SK-N-SH treated with all-trans-retinoic acid at 6 μM for 48 hours (cell line): Measurements from ENCODE around the gene NOX5.

Experiments used
- ATAC-seq: fragments of 200-7000 bp; cut with Tn5 transposase; 3 replicates; pipeline ENCODE4 v1.9.1; 2020; ENCODE audit warnings: mild to moderate bottlenecking, moderate library complexity
- ARNTL ChIP-seq: fragments of 450-650 bp; formaldehyde crosslinking; IDR thresholded peaks from 2 replicates; pipeline ENCODE4 v1.5.0; 2020; ENCODE audit warnings: low read depth, mild to moderate bottlenecking, moderate library complexity, borderline replicate concordance
- BACH2 ChIP-seq: fragments of 250-450 bp; sonication (Bioruptor Pico); IDR thresholded peaks from 2 replicates; pipeline ENCODE4 v1.9.0; 2021; ENCODE audit warnings: mild to moderate bottlenecking, borderline replicate concordance
- CREB5 ChIP-seq: fragments of 250-450 bp; sonication (Bioruptor Pico); IDR thresholded peaks from 2 replicates; pipeline ENCODE4 v1.5.1; 2020; ENCODE audit warnings: low read depth, mild to moderate bottlenecking, moderate library complexity
- ESRRG ChIP-seq: fragments of 250-450 bp; sonication (Bioruptor Pico); IDR thresholded peaks from 2 replicates; pipeline ENCODE4 v1.6.1; 2021; ENCODE audit warnings: mild to moderate bottlenecking
- GLIS3 ChIP-seq: fragments of 250-450 bp; sonication (Bioruptor Pico); IDR thresholded peaks from 2 replicates; pipeline ENCODE4 v1.5.0; 2020; ENCODE audit warnings: mild to moderate bottlenecking, moderate library complexity
- ISL1 ChIP-seq: fragments of 250-450 bp; sonication (Bioruptor Pico); IDR thresholded peaks from 2 replicates; pipeline ENCODE4 v2.1.2; 2022; ENCODE audit warnings: mild to moderate bottlenecking, moderate library complexity
- OSR1 ChIP-seq: fragments of 250-450 bp; sonication (Bioruptor Pico); IDR thresholded peaks from 2 replicates; pipeline ENCODE4 v1.8.0; 2022; ENCODE audit warnings: moderate library complexity, mild to moderate bottlenecking, inconsistent platforms
- POU6F1 ChIP-seq: fragments of 250-450 bp; sonication (Bioruptor Pico); IDR thresholded peaks from 2 replicates; pipeline ENCODE4 v1.8.0; 2021; ENCODE audit warnings: low read depth, mild to moderate bottlenecking, moderate library complexity, borderline replicate concordance
- PPARA ChIP-seq: fragments of 250-450 bp; sonication (Bioruptor Pico); IDR thresholded peaks from 2 replicates; pipeline ENCODE4 v1.5.0; 2020; ENCODE audit warnings: mild to moderate bottlenecking, borderline replicate concordance
- RARB ChIP-seq: fragments of 250-450 bp; sonication (Bioruptor Pico); IDR thresholded peaks from 2 replicates; pipeline ENCODE4 v1.8.0; 2021; ENCODE audit warnings: mild to moderate bottlenecking, moderate library complexity
- SNAI2 ChIP-seq: fragments of 250-450 bp; sonication (Bioruptor Pico); IDR thresholded peaks from 2 replicates; pipeline ENCODE4 v1.5.0; 2020; ENCODE audit warnings: mild to moderate bottlenecking, moderate library complexity
- TCF4 ChIP-seq: fragments of 250-450 bp; sonication (Bioruptor Pico); IDR thresholded peaks from 2 replicates; pipeline ENCODE4 v1.8.0; 2021; ENCODE audit warnings: mild to moderate bottlenecking, moderate library complexity, borderline replicate concordance
- TOX ChIP-seq: fragments of 250-450 bp; sonication (Bioruptor Pico); IDR thresholded peaks from 2 replicates; pipeline ENCODE4 v1.8.0; 2021; ENCODE audit warnings: mild to moderate bottlenecking, moderate library complexity, borderline replicate concordance
- ZFP30 ChIP-seq: fragments of 450-650 bp; formaldehyde crosslinking; IDR thresholded peaks from 2 replicates; pipeline ENCODE4 v1.5.0; 2022; ENCODE audit warnings: mild to moderate bottlenecking, moderate library complexity
- ZNF565 ChIP-seq: fragments of 450-650 bp; formaldehyde crosslinking; conservative IDR thresholded peaks from 2 replicates; pipeline ENCODE4 v1.5.0; 2020; ENCODE audit warnings: low read depth, mild to moderate bottlenecking, moderate library complexity
- ZNF8 ChIP-seq: fragments of 450-650 bp; formaldehyde crosslinking; IDR thresholded peaks from 2 replicates; pipeline ENCODE4 v1.5.0; 2020; ENCODE audit warnings: mild to moderate bottlenecking, moderate library complexity
- TF ChIP-seq, protein P1 (sequence below): fragments of 250-450 bp; sonication (Bioruptor Pico); IDR thresholded peaks from 2 replicates; pipeline ENCODE4 v1.5.1; 2021; ENCODE audit warnings: mild to moderate bottlenecking, moderate library complexity
- TF ChIP-seq, protein P2 (sequence below): fragments of 250-450 bp; sonication (Bioruptor Pico); IDR thresholded peaks from 2 replicates; pipeline ENCODE4 v1.5.0; 2020; ENCODE audit warnings: mild to moderate bottlenecking, moderate library complexity

The NOX5 gene

DNA sequence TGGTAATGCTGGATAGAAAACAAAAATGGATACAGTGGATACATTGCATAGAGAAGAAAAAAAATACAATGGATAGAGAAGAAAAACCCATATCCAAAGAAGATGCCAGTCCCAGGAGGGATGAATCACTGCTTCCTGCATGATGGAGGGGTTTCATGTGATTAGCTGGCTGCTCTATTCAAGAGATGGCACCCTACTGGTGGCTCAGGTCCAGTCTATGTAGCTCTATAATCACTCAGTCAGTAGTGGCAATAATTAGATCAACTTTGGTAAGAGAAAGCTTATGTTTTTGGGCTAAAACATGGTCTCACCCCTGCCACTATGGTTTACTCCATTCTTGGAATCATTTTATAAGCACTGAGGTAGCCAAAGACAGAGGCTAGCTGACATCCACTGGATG is 33.7 kb upstream of the NOX5 start:
- TF ChIP-seq ZFP30 (CRISPR knock-in tag) (no peak), TOX (CRISPR knock-in tag) (no peak), TCF4 (CRISPR knock-in tag) (no peak), ZNF8 (CRISPR knock-in tag) (no peak), CREB5 (CRISPR knock-in tag) (no peak), ARNTL (no peak), ESRRG (CRISPR knock-in tag) (no peak), POU6F1 (CRISPR knock-in tag) (no peak), PPARA (CRISPR knock-in tag) (no peak)
- ATAC-seq: no peak

DNA sequence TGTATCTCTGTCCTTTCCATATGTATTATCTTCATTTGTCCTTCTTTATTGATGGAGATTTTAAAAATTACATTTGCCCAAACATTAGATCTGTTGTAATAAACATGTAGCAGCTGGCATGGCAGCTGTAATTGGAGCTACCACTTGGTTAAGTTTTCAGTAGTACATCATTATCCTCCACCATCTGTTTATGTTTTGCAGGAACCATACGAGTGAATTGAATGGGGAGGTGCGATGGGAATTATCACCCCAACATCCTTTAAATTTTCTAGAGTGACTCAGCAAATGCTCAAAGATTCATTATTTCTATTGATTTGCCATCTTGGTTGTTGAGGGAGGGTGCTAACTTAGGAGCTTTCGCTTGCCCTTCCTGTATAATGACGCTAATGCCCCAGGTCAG is 32.6 kb upstream of the NOX5 start:
- no peak for ATAC-seq
- TF ChIP-seq ISL1 (CRISPR knock-in tag) (no peak), PPARA (CRISPR knock-in tag) (no peak), CREB5 (CRISPR knock-in tag) (no peak), SNAI2 (no peak), TOX (CRISPR knock-in tag) (no peak), OSR1 (CRISPR knock-in tag) (no peak), ZNF8 (CRISPR knock-in tag) (no peak), GLIS3 (CRISPR knock-in tag) (no peak), BACH2 (CRISPR knock-in tag) (no peak)
- TF ChIP-seq, protein P1, sequence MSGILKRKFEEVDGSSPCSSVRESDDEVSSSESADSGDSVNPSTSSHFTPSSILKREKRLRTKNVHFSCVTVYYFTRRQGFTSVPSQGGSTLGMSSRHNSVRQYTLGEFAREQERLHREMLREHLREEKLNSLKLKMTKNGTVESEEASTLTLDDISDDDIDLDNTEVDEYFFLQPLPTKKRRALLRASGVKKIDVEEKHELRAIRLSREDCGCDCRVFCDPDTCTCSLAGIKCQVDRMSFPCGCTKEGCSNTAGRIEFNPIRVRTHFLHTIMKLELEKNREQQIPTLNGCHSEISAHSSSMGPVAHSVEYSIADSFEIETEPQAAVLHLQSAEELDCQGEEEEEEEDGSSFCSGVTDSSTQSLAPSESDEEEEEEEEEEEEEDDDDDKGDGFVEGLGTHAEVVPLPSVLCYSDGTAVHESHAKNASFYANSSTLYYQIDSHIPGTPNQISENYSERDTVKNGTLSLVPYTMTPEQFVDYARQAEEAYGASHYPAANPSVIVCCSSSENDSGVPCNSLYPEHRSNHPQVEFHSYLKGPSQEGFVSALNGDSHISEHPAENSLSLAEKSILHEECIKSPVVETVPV (CRISPR knock-in tag): no peak
- TF ChIP-seq, protein P2, sequence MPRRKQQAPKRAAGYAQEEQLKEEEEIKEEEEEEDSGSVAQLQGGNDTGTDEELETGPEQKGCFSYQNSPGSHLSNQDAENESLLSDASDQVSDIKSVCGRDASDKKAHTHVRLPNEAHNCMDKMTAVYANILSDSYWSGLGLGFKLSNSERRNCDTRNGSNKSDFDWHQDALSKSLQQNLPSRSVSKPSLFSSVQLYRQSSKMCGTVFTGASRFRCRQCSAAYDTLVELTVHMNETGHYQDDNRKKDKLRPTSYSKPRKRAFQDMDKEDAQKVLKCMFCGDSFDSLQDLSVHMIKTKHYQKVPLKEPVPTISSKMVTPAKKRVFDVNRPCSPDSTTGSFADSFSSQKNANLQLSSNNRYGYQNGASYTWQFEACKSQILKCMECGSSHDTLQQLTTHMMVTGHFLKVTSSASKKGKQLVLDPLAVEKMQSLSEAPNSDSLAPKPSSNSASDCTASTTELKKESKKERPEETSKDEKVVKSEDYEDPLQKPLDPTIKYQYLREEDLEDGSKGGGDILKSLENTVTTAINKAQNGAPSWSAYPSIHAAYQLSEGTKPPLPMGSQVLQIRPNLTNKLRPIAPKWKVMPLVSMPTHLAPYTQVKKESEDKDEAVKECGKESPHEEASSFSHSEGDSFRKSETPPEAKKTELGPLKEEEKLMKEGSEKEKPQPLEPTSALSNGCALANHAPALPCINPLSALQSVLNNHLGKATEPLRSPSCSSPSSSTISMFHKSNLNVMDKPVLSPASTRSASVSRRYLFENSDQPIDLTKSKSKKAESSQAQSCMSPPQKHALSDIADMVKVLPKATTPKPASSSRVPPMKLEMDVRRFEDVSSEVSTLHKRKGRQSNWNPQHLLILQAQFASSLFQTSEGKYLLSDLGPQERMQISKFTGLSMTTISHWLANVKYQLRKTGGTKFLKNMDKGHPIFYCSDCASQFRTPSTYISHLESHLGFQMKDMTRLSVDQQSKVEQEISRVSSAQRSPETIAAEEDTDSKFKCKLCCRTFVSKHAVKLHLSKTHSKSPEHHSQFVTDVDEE (CRISPR knock-in tag): no peak

GRCh38 chr15:68982976-68983563 is 31.4 kb upstream of the NOX5 start:
- no peak for ATAC-seq
- TF ChIP-seq RARB (no peak), ISL1 (CRISPR knock-in tag) (no peak), ARNTL (no peak), POU6F1 (CRISPR knock-in tag) (no peak), ZNF8 (CRISPR knock-in tag) (no peak), TCF4 (CRISPR knock-in tag) (no peak), ZNF565 (no peak)
- TF ChIP-seq, protein P2 (CRISPR knock-in tag): no peak
